NCI-H524 (cell line): Measurements from ENCODE around the gene CYBC1.
A peak's percentile ranks its signal among the peaks of the same experiment; 100 is the strongest.

Source experiments
- DNase-seq, 2 experiments: peaks; one replicate each; lab custom pipeline; 2025; lab: John Stamatoyannopoulos, UW

CYBC1 gene

DNA sequence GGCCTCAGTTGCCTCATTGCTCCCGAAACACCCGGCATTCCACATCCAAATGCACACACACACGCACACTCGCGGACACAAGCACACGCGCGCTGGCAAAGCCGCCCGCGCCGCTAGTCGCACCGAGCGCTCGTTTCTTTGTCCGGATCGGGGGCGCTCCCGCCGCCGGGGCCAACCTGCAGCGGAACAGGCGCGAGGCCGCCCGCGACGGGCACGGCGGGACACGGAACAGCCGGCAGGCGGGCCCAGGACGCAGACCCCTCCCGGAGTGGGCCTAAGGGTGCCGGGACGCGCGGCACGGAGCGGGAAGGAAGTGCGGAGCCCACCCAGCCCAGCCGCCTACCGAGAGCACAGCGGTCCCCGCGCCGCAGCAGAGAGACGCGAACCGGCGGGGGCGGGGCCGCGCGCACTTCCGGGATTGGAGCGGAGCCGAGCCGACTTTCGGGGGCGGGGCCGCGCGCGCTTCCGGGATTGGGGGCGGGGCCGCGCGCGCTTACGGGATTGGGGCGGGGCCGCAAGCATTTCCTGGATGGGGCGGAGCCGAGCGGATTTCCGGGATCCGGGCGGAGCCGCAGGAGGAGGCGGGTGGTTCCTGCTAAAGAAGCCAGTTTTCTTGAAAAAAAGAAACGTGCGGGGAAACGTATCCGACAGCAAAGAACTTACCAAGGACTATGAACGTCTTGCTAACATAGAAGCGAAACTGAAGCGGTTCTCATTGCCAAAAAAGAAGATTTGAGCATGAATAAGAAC, at the start of gene CYBC1:
TSS of gene CYBC1 (minus strand) at position 396 of the 750 bp plus-strand sequence. CDS start 1,498 bp downstream, outside the sequence.
- peak; percentile 26 to 70 for DNase-seq

DNA sequence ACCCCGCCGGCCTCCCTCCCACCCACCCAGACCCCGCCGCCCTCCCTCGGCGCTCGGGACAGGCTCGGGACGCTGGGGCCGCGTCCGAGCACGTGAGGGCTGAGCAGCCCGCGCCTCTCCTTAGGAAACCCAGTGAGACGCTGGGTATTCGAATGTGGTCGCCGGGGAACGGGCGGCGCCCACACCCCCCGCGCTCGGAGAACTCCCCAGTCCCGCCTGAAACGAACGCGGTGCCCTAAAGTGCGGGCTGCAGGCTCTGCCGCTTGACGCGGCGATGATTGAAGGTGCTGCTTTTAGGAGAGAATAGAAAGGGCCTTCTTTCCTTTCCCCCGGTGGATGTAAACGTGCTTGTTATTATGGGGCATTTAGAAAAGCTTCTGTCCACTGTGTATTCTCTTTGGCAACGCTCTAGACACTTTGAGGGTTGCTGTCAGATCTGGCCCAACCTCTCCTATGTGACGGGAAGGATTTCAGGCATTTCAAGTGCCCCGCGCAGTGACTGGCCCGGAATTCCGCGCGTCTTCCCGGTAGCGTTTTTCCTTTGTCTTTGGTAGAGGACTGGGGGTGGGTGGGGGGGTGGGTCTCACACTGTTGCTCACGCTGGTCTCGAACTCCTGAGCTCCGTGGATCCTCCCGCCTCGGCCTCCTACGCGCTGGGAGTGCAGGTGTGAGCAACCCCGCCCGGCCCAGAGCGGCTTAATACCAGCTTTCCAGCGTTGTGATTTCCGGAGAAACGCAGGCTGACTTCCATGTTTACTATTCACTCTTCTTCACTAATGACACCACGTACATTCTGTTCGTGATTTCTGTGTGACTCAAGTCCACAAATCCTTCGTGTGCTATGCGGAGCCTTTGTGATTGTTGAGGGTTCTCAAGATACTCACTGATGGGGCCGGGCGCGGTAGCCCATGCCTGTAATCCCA, 47.2 kb upstream of the CYBC1 start:
- DNase-seq: peak in 1 of 2 experiments; percentile 37

DNA sequence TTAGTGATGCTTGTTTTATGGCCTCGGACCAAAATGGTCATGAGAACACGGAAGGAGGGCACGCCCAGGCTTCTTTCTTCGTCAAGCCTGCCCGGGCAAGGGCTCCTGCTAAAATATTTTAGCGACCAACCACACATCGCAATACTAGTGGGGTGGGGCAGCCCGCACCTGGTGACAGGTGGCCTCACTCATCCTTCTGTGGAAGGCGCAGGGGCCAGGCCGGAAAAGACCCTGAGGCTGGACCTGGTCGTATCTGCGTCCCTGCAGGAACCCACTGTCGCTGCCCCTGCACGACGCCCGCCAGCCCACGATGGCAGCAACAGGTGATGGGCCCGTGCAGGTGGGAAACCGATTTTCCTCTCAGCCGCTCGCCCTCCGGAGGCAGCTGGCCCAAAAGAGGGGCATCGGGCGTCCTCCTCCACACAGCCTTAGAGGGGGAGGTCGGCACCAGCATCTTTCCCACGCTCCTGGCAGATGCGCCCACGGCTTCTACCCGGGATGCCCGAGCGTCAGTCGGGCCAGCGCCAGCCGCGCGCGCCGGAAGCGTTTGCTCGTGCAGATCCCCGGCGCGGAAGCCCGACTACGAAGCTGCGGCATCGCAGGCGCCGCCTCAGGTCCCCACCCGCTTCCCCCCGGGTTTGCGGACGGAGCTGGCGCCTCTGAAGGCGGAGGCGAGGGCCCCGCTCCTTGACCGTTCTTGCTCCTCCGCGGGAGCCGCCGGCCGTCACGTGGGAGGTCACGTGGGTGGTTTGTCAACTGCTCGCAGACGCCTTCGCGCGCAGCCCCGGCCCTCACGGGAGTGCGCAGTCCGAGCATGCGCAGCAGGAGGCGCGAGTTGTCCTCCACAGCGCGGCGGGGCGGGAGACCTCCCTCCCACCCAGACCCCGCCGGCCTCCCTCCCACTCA, 46.2 kb upstream of the CYBC1 start:
- DNase-seq: peak; percentile 68 to 87

DNA sequence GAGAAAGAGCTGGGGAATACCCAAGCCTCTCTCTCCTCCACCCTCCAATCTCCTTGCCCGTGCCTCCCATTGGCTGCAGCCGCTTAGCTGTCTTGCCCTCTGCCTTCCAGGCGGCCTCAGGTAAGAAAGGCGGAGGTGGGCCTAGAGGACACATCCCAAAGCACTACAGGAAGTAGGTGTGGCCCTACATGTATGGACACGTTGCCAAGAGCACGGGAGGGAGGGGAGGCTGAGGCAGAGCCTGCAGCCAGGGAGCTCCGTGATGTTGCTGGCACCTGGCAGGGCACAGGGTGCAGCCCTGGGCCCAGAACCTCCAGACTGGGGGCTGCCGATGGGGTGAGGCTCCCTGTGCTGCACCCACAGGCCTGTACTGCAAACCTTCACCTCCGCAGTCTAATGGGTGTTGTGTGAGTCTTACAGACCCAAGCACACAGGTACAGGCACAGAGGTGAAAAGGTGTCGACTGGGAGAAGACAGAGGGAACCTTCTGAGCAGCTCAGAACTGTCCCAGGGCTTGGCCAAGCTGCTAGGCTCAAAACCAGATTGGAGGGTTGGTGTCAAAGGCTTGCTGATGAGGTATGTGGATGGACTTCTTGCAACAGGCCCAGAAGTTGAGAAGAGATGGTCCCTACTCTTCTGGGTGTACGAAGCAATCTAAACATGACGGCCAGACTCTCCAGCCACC, 45.4 kb upstream of the CYBC1 start:
- no peak for DNase-seq

DNA sequence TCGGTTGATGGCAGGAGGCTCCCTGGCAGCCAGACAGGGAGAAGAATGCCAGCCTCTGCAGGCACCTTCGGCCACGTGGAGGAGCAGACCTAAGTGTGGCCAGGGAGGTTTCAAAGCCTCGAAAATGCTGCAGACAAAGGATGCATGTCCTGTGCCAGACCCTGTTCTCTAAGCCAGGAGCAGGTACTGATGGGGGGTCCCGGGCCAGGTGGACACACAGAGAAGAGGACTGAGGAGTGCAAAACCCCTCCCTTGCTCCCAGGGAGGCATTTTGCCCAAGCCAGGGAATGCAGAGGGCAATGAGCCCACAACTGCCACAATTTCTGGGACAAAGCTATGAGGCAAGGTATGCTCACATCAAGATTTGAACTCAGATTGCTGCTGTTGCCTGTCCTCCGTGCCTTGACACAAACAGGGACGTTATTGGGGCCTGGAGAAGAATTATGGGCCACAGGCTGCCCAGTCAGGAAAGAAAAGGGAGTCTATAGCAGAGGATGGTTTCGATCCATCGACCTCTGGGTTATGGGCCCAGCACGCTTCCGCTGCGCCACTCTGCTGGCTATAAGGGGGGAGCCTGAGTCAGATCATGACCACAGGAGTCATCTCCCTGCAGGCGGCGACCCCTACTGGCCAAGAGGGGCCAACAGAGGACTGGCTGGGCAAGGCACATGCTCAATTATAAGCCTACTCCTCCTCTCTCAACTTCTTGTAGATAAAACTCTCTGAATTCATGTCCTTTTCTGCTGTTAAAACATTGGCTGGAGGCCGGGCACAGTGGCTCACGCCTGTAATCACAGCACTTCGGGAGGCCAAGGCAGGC, 43.9 kb upstream of the CYBC1 start:
- DNase-seq: peak; percentile 41 to 72

DNA sequence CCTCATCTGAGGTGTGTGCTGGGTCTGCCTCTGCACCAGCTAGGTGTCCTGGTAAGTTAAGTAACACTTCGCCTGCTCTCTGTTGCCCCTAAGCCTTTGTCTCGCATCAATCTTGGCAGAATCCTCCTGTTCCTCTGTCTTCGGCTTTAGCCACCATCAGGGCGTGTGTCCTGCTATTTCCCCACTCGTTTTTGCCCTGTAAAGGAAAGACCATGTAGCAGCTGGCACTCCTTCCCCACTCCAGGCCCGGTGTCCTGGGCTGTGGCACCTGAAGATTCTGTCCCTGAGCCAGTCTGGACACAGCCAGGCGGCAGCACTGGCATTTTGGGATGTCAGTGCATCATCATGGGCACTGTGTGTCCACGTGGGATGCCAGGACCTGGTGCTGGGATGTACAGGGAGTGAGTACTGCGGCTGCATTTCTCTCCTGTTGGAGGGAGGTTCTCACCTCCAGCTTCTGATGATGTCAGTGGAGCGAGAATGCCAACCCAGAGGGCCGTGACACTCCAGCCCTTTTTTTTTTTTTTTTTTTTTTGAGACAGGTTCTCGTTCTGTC, 42.8 kb upstream of the CYBC1 start:
- DNase-seq: no peak

DNA sequence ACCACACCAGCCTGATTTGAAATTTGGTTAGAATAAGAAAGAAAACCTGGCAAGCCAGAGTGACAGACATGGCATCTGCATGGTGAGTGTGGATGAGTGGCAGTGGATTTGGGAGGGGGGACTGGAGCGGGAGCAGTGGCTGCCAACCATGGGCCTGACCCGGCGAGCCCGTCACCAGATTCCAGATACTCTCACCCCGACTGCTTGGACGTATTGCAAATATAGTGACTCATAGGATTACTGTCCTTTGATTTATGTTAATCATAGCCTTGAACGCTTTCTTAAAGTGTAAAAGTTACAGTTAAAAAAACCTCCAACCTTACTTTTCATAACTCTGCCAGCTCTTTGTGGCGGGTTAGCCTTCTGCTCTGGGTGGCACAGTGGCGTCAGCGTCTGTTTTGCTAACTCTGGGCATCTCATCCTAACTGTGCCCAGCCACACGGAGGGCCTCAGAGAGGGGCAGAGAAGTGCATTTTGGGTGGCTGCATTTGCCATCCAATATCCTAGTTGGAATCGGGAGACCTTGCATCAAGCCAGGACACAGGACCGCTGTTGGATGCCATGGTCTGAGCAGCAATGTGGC, 42.2 kb upstream of the CYBC1 start:
- DNase-seq: no peak

DNA sequence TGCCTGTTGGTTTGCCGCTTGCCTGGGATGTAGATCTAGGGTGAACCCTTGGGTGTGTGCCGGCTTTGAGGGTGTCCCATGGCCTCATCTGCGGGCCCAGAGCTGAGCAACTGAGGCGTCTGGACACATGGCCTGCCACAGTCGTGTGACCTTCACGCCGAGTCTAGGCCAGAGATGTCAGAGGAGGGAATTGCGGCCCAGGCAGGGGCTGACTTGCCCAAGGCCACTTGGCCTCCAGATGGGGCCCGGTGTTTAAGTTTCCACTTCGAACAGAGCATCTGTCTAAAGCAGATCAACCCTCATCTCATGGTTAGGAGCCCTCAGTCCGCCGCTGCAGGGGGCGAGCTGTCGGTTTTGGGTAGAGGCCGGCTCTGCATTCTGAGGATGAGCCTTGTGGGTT, 41.0 kb upstream of the CYBC1 start:
- peak in 1 of 2 experiments; percentile 41 for DNase-seq

DNA sequence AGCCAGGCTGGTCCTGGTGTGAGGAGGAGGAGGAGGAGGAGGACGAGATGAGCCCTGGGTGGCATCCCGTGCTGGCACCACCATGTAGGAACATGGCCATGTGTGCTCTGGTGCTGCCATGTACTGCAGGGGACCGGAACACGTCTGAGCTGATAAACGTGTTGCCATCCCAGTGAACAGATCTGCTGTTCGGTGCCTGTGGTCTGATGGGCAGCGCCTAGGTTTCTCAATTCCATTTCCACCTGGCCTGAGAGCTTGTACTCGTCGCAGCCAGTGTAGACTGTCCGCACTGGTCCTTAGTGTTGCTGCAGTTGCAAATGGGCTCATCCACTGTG, 40.6 kb upstream of the CYBC1 start:
- DNase-seq: no peak

DNA sequence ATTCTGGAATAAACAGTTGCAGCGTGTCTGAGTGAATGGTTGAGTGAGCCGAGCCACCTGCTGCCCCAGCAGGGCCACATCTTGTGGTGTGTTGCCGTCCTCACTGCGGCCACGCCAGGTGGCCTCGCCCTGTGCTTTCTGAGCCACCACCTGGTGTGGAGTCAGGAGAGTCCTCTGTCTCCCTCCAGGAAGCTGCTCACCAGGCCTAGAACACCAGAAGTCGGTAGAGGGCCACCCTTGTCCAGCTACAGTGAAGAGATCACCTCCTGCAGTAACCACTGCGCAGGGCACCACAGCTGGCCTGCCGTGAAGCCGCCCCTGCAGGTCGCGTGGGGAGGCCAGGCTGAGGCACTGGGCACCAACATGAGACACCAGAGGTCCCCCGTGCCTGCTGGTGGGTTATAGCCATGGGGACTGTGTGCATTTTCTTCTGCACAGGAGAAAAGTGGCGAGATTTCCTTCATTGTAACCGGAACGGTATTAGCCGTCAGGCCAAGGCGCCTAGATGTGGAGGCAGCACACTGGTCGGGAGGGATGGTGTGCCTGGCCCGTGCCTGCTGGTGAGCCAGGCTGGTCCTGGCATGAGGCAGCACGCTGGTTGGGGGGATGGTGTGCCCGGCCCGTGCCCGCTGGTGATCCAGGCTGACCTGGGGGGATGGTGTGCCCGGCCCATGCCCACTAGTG, 40.1 kb upstream of the CYBC1 start:
- DNase-seq: peak in 1 of 2 experiments; percentile 77

DNA sequence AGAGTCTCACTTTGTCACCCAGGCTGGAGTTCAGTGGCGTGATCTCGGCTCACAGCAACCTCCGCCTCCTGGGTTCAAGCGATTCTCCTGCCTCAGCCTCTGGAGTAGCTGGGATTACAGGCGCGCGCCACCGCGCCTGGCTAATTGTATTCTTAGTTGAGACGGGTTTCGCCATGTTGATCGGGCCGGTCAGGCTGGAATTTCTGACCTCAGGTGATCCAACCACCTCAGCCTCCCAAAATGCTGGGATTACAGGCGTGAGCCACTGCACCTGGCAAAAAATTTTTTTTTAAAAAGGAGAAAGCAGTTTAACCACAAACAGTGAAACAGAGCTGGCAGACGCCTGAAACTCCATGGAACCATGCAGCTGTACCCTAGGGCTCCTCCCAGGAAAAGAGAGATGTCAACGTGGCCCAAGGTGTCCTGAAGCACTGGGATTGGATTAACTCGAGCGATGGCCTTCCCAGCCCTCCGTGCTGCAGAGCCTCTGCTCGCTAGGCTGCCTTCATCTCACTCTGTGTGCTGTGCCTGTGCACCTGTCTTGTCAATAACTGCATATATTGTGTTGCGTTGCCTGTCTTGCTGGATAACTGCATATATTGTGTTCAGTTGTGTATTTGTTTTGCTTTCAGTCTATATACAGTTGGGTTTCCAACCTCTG, 39.4 kb upstream of the CYBC1 start:
- DNase-seq: peak in 1 of 2 experiments; percentile 56

DNA sequence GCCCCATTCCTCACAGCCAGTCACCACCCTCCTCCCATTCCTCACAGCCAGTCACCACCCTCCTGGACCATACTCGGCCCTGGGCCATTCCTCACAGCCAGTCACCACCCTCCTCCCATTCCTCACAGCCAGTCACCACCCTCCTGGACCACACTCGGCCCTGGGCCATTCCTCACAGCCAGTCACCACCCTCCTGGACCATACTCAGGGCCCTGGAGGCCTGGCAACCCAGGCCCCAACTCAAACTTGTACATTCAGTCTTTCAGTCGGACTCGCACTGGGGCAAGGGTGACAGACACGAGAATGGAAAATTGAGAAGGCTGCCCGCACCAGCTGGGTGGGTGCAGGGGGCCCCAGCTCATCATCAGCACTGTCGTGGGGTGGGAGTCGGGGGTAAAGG, 38.6 kb upstream of the CYBC1 start:
- DNase-seq: no peak

DNA sequence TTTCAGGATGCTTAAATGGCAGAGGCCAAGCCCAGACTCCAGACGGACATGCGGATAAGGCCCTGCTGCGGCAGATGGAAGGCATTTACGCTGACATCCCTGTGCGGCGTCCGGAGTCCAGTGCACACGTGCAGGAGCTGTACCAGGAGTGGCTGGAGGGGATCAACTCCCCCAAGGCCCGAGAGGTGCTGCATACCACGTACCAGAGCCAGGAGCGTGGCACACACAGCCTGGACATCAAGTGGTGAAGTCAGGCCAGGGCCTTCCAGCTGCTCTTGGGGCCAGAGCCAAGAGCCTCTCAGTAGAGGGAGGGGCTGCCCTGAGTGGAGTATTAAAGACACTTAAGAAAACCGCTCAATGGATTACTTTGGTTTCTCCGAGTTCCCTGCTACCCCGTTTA, 37.4 kb upstream of the CYBC1 start:
- peak; percentile 45 to 60 for DNase-seq

DNA sequence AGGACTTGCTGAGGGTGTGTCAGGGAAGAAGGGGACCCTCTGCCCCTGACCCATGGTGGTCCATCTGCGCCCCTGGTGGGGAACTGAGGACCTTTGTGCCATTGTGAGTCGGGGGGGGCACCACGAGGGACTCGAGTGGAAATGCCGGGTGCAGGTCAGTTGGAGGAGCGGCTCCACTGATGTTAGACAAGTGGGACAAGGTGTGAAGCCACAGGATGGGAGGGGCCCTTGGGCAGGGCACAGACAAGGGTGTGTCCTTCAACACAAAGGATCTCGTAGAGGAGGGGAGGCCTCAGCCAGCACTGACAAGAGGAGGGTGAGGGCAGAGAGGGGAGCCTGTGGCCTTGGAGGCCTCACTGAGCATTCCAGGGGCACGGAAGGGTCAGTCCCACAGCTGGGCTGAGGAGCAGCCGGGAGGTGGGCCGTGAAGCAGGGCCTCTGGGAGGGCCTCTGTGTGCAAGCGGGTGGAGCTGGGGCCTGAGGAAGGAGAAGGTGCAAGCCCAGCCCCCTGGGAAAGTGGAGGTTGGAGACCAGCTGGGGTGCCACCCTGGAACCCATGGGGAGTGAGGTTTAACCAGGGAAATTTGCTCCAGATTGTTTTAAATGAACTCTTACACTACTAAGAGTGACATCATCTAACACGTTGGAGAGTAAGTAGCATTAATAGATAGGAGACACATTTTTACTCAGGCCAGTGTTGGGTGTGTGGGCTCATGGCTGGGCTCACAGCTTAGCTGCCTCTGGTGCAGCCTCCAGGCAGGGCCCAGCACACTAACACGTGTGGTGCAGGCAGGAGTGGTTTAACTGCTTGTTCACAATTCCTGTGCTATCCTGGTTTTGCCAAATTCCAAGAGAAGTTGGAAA, 35.9 kb upstream of the CYBC1 start:
- DNase-seq: no peak

DNA sequence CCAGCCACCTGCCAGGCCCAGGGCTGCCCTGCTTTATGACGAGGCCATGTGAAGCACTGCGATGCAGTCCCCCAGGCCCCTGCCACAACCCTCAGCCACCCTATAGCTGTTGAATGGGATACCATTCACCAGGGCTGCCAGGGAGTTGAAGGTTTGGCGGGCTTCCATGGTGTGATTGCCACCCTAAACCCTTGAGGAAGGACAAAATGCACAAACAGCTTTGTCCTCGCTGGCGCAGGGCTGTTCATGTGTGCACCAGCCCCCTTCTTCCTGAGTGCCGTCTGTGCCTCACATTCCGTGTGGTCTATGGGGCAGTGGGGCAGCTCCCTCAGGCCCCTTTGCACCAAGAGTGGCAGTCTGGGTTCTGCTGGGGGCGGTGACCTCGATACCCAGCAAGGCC, 33.3 kb upstream of the CYBC1 start:
- DNase-seq: no peak

DNA sequence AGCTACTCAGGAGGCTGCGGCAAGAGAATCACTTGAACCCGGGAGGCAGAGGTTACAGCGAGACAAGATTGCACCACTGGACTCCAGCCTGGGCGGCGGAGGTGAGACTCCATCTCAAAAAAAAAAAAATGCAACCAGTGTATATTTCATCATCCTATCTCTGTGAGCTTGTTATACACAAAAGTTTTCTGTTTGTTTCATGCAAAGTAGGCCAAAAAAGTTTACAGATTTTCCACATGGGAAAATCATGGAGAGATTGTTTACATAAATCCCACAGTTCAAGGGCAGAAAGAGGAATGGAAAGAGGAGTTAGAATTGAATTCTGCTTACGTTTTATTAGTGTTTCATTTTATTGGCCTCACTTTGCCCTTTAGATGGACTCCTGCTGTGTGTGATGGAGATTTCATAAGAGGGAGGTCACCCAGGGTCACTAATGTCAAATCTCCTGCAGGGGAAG, 32.7 kb upstream of the CYBC1 start:
- DNase-seq: no peak

DNA sequence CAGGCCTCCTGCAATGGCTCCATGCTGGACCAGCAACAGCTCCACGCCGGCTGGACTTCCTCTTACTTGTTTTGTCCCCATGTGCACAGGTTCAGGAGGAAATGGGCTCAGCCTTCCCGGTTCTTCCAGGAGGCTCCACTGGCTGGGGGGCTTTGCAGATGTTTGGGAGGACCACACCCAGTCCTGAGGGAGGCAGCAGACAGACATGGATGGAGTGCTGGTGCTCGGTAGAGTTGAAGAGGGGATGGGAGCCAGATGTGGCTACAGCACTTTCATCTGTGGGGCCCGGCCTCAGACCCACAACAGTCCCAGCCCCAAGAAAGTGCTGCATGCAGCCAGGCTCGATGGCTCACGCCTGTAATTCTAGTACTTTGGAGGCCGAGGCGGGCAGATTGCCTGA, 29.8 kb upstream of the CYBC1 start:
- no peak for DNase-seq

DNA sequence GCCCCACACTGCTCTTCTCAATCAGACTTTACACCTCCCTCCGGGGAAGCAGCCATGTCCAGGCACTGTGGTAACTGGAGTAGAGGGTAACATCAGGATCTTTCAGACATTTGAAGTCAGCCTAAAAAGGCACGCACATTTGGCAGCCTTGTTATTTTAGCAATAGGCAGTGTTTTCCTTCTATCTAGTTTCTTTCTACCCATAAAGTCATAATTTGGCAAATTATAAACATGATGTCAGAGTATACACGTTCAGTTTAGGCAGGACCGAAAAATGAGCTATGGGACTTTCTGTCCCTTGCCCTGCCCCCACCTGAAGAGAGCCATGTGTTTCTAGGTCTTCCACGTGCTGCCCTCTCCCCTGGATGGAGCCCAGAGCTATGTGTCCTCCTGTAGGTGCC, 29.1 kb upstream of the CYBC1 start:
- DNase-seq: no peak
